GM12864 (cell line): ENCODE results near the gene PDE4D.

Experiments used
- DNase-seq: peaks from one replicate; pipeline ENCODE4 v3.0.0-alpha.2; 2011; ENCODE audit warnings: low read depth
- H3K4me3 ChIP-seq: 2 replicates; pipeline ENCODE4 v1.5.1; 2011; ENCODE audit warnings: mild to moderate bottlenecking, low read depth, low read length, control low read depth
- TF ChIP-seq, protein P1 (sequence below): IDR thresholded peaks from 2 replicates; pipeline ENCODE4 v1.5.1; 2011; ENCODE audit warnings: low read depth, mild to moderate bottlenecking, moderate library complexity, low read length, control low read depth, inconsistent platforms; ENCODE audit errors: missing control alignments

Gene PDE4D

DNA sequence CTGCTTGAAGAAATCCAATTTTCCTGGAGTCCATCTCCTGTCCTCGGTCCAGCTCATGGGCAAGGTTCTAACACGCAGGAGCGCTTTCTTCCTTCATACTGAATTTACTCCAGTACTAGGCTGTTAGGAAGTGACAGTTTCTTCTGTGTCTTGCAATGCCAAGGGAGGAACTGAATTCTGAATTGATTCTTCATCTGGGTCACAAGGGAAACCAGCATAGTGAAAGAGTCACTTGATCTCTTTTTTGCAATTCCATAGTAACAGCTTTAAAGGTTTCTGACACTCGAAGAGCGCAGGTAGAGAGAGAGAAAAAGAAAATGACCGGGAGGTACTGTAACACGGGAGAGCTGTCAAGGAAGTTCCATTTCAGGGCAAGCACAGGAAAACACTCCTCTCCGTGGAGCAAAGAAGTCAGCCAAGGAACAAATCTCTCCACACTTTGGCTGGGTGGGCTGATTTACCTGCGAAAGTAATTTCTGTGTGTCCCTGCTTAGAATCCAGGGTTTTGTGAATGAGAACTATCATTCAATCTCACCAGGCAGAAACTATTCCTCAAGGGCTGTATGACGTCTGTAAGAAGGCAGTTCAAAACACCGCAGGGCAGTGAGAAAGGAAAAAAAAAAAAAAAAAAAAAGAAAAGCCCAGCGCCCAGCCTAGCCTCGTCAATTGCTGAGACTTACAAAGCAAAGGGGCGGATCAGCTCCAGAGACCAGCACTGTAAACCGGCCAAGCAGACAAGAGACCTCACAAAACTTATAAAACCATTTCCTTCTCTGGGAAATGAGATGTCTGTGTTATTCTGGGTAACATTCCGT lies 617.8 kb downstream of the PDE4D start:
- DNase-seq = no peak
- H3K4me3 ChIP-seq = no peak overlapping the region
- TF ChIP-seq, protein P1, sequence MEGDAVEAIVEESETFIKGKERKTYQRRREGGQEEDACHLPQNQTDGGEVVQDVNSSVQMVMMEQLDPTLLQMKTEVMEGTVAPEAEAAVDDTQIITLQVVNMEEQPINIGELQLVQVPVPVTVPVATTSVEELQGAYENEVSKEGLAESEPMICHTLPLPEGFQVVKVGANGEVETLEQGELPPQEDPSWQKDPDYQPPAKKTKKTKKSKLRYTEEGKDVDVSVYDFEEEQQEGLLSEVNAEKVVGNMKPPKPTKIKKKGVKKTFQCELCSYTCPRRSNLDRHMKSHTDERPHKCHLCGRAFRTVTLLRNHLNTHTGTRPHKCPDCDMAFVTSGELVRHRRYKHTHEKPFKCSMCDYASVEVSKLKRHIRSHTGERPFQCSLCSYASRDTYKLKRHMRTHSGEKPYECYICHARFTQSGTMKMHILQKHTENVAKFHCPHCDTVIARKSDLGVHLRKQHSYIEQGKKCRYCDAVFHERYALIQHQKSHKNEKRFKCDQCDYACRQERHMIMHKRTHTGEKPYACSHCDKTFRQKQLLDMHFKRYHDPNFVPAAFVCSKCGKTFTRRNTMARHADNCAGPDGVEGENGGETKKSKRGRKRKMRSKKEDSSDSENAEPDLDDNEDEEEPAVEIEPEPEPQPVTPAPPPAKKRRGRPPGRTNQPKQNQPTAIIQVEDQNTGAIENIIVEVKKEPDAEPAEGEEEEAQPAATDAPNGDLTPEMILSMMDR = no peak

- H3K4me3 ChIP-seq = no peak overlapping the region
- DNase-seq = no peak
- TF ChIP-seq, protein P1 = no peak
Observed at GRCh38 chr5:59275170-59275509, 618.4 kb downstream of the PDE4D start.

DNA sequence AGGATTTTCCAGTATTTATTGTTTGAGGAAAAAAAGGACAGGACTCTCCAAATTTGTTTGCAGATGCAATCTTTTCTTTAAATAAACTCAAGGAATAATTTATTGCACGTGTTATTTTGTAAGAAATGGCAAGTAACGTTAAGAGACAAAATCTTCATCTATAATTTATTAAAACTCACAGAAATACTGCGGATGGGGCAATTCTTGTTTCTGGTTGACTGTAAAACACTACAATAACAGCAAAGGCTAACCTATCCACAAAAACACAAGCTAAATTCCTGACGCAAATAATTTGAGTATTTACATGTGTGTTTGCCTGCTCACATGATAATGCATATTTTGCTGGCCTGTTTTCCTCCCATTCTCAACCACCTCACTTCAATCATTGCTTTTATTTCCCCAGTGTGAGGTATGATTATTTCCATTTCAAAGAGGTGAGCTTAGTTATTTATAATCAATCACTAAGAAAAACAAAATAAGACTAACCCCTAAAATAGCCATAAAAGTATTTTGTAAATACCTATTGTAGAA lies 619.4 kb downstream of the PDE4D start:
- no peak for DNase-seq
- H3K4me3 ChIP-seq = no peak overlapping the region
- TF ChIP-seq, protein P1 = no peak

GRCh38 chr5:59272809-59273427 lies 620.6 kb downstream of the PDE4D start:
- no peak overlapping the region for H3K4me3 ChIP-seq
- TF ChIP-seq, protein P1 = no peak
- DNase-seq = no peak

GRCh38 chr5:59268756-59269415 lies 624.6 kb downstream of the PDE4D start:
- no peak overlapping the region for H3K4me3 ChIP-seq
- TF ChIP-seq, protein P1 = no peak
- no peak for DNase-seq

DNA sequence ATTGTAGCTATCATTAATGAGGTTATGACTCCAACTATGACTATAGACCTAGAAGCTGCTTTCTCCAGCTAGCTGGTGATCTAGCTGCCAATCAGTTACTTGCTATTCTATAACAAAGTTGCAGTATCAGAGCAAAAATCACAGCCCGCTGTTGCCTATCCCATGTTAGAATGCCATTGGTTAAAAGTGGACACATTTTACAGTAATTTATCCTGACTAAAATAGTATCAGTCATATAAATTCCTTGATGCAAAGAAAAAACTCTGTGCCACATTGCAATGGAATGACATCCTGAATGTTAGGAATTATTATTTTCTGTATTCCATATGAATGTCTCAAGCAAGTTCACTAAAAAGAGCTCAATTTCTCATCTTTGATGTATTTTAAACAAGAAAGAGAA lies 626.5 kb downstream of the PDE4D start:
- TF ChIP-seq, protein P1 = no peak
- DNase-seq = no peak
- H3K4me3 ChIP-seq = no peak overlapping the region
